GM12874 (cell line): ENCODE results near the gene TOMM34.

Source experiments
- TF ChIP-seq, protein P1 (sequence below): IDR thresholded peaks from 2 replicates; pipeline ENCODE4 v1.5.1; 2011; ENCODE audit warnings: low read depth, mild to moderate bottlenecking, control low read depth, low read length, moderate library complexity; ENCODE audit not compliant: insufficient read depth

TOMM34 gene

DNA sequence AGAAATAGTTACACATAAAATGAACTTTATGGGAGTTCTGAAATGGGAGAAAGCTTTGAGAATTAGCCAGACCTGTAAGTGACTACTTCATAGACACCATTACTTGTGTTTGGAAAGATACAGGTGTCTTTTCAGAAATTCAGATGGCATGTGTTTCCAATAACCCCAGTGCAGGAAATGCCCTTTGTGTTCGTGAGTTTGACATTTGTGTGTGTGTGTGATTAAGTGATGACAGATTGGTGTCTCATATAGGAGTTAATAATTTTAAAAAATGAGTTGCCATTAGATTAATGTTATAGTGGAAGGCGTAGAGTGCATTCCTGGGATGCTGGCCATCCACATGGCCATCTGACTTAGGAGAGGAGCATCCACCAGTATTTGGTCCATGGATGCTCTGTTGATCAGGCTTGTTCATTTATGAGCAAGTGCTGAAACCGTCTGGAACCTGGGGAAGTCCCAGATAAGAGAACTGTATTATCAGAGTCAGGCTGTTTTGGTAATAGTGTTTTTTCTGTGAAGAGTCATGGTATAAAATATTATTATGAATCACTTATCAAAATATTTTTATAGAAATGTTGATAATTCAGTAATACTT, 9.2 kb upstream of the TOMM34 start:
- TF ChIP-seq, protein P1, sequence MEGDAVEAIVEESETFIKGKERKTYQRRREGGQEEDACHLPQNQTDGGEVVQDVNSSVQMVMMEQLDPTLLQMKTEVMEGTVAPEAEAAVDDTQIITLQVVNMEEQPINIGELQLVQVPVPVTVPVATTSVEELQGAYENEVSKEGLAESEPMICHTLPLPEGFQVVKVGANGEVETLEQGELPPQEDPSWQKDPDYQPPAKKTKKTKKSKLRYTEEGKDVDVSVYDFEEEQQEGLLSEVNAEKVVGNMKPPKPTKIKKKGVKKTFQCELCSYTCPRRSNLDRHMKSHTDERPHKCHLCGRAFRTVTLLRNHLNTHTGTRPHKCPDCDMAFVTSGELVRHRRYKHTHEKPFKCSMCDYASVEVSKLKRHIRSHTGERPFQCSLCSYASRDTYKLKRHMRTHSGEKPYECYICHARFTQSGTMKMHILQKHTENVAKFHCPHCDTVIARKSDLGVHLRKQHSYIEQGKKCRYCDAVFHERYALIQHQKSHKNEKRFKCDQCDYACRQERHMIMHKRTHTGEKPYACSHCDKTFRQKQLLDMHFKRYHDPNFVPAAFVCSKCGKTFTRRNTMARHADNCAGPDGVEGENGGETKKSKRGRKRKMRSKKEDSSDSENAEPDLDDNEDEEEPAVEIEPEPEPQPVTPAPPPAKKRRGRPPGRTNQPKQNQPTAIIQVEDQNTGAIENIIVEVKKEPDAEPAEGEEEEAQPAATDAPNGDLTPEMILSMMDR = no peak

- TF ChIP-seq, protein P1 = no peak
Measured at GRCh38 chr20:44967207-44967807, 7.1 kb upstream of the TOMM34 start.

DNA sequence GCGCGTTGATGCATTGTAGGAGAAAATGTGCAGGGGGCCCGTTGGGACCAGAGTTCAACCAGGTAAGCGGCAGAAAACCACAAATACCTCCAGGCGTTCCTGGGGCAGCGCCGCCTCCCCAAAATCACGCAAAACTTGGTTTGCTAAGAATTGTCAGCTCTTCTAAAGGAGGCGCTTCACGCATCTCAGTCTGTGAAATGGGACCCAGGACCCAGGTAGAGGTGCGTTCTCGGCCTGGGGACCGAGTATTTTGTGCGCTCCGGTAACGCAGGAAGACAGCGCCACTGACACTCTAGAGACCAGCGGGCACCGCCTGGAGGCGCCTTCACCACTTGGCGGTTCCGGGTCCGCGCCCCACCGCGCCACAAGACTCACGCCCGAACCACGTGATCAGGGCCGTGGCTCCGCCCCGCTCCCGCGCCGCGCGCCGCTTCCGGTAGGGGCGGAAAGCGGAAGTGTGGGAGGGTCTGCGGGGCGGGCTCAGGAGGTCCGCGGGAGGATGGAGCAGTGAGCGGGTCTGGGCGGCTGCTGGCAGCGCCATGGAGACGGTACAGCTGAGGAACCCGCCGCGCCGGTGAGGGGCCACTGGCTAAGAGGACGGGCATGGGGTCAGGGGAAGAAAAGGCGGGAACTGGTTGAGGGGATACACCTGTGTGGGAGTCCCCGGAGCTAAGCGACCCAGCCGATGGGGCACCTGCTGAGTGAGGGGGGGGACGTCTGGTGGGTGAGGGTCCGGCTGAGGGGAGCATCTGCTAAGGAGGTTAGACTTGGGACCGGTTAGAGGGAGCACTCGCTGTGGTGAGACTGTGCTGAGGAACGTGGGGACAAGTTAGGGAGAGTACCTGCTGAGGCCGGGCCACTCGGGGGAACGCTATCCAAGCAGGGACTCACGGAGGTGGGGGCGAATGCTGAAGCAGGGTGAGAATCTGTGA, 6.1 kb upstream of the TOMM34 start, which contains the start of gene STK4:
Gene STK4 (plus strand): TSS at position 483 of the 932 bp plus-strand sequence. CDS start 57 bp downstream, at position 540.
- TF ChIP-seq, protein P1 = peak; percentile 68

DNA sequence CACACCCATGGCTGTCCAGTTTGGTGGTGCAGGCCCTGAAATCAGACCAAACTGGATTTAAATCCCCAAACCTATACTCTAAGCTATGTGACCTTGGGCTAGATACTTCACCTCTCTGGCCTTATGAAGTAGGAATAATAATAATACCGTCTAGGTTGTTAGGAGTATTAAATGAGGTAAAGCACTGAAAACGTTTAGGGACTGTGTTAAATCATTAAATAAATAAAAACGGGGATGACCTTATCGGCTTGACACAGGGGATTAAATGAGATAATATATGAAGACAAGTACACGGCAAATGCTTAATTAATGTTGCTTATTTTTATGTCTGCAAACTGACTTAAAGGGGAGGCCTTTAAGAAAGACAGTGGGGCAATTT, 5.4 kb upstream of the TOMM34 start:
- TF ChIP-seq, protein P1 = no peak

DNA sequence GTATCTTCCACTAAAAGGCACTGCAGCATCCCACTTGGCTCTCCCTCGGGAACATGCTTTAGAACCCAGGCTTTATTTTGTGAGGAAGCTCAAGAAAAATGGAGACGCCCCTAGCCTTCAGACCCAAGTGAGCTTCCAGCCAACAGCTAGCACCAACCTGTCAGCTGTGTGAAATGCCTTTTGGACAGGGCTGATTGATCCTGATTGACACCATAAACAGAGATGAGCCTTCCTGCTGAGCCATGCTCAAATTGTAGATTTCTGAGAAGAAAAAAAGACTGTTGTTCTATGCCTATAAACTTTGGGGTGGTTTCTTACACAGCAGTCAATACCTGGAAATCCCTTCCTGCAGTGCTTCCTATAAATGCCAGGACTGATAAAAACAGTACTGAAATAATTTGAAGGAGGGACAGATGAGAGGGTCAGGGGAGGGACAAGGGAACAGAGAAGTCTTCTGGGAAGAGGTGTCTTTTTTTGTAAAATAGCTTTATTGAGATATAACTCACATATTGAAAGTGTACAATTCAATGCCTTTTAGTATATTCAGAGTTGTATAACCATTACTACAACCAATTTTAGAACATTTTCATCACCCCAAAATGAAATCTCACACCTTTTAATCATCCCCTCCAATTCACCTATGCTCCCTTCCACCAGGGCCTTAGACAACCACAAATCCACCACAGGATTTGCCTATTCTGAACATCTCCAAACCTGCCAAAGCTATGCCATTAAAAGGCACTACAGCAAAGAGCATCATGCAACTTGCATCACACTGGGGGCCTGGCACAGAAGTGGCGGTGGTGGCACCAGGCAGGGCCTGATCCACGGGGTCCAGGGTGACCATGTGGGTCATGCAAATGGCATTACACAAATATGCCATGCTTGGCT, 3.4 kb upstream of the TOMM34 start:
- TF ChIP-seq, protein P1 = no peak

GRCh38 chr20:44962483-44962882, 2.3 kb upstream of the TOMM34 start:
- TF ChIP-seq, protein P1 = no peak
